Keratinocyte (primary cell): ENCODE data around the gene ZFPL1. TPM values are rescaled to one million over a fixed set of nuclear protein-coding genes. Genes with fewer than 3 reads are reported as not detected.

Source experiments
- DNase-seq: peaks from one replicate; pipeline ENCODE4 v3.0.0-alpha.2; 2011; ENCODE audit warnings: low read depth, missing footprints, low spot score
- FAIRE-seq: peaks from 2 replicates; lab custom pipeline; 2011; peaks lifted over from hg19 to GRCh38; lab: Jason Lieb, UNC
- H2AFZ ChIP-seq: 2 replicates; pipeline ENCODE4 v1.6.0; 2012; ENCODE audit warnings: low read length, control low read depth, inconsistent platforms; ENCODE audit not compliant: control insufficient read depth
- H3K27ac ChIP-seq: 2 replicates; pipeline ENCODE4 v1.5.1; 2011; ENCODE audit warnings: low read length; ENCODE audit not compliant: control insufficient read depth, insufficient read depth
- H3K27me3 ChIP-seq: 3 replicates; pipeline ENCODE4 v1.6.0; 2011; ENCODE audit warnings: low read length; ENCODE audit not compliant: control insufficient read depth, insufficient read depth; ENCODE audit errors: extremely low read depth
- H3K36me3 ChIP-seq, 2 experiments: 2 replicates in 1 of 2; 3 replicates in 1 of 2; pipeline ENCODE4 v1.5.1; 2011; ENCODE audit warnings: low read length in 2 of 2, mild to moderate bottlenecking in 1 of 2; ENCODE audit not compliant: control insufficient read depth in 2 of 2, insufficient read depth in 2 of 2; ENCODE audit errors: extremely low read depth in 1 of 2
- H3K4me1 ChIP-seq: 3 replicates; pipeline ENCODE4 v1.5.1; 2011; ENCODE audit warnings: low read length; ENCODE audit not compliant: control insufficient read depth, insufficient read depth; ENCODE audit errors: extremely low read depth
- H3K4me2 ChIP-seq: 3 replicates; pipeline ENCODE4 v1.6.0; 2011; ENCODE audit warnings: low read depth, low read length; ENCODE audit not compliant: control insufficient read depth, insufficient read depth; ENCODE audit errors: extremely low read depth
- H3K4me3 ChIP-seq, 3 experiments: fragments of 200-600 bp in 1 of 3; sonication (generic) in 1 of 3; 2 replicates in 2 of 3; 3 replicates in 1 of 3; pipeline ENCODE4 v1.5.1; 2011 to 2016; ENCODE audit warnings: low read length in 3 of 3, mild to moderate bottlenecking in 3 of 3, control low read depth in 2 of 3, inconsistent platforms in 1 of 3, low read depth in 1 of 3, mixed read lengths in 1 of 3, mixed run types in 1 of 3, moderate library complexity in 1 of 3; ENCODE audit not compliant: control insufficient read depth in 2 of 3, insufficient read depth in 2 of 3; ENCODE audit errors: extremely low read depth in 1 of 3
- H3K79me2 ChIP-seq: 2 replicates; pipeline ENCODE4 v1.6.0; 2012; ENCODE audit warnings: low read length; ENCODE audit not compliant: control insufficient read depth, insufficient read depth
- H3K9ac ChIP-seq: 3 replicates; pipeline ENCODE4 v1.6.0; 2011; ENCODE audit warnings: low read length; ENCODE audit not compliant: control insufficient read depth, insufficient read depth; ENCODE audit errors: extremely low read depth
- H3K9me1 ChIP-seq: 3 replicates; pipeline ENCODE4 v1.6.0; 2011; ENCODE audit warnings: low read length; ENCODE audit not compliant: control insufficient read depth, insufficient read depth; ENCODE audit errors: extremely low read depth
- H3K9me3 ChIP-seq: 2 replicates; pipeline ENCODE4 v1.5.1; 2012; ENCODE audit warnings: low read depth, low read length; ENCODE audit not compliant: control insufficient read depth
- H4K20me1 ChIP-seq: 3 replicates; pipeline ENCODE4 v1.6.0; 2011; ENCODE audit warnings: low read length; ENCODE audit not compliant: control insufficient read depth, insufficient read depth; ENCODE audit errors: extremely low read depth
- EZH2 ChIP-seq: IDR thresholded peaks from one replicate; pipeline ENCODE4 v1.6.1; 2012; ENCODE audit warnings: inconsistent platforms, mild to moderate bottlenecking, low read length, moderate library complexity
- dilution Hi-C: fragments of 300-500 bp; cut with MboI; formaldehyde crosslinking; loops from one replicate; pipeline ENCODE4 v1.7.0; 2020; ENCODE audit warnings: low sequenced_read_pairs; ENCODE audit not compliant: extremely low pct_ligation_motif_present
- polyA plus RNA-seq, 5 experiments: library from polyadenylated mRNA; depleted of rRNA in 3 of 5; stranded (reverse) in 3 of 5; stranded (forward) in 1 of 5; unstranded in 1 of 5; fragments of >200 nt; gene quantifications; 1 replicate in 1 of 5; 2 replicates in 3 of 5; 3 replicates in 1 of 5; pipeline versions ENCODE4 v1.2.1 to v1.2.3, GENCODE V29; 2011 to 2012; ENCODE audit warnings: missing spikeins in 2 of 5, low read depth in 1 of 5, low replicate concordance in 1 of 5
- TF ChIP-seq, protein P1 (sequence below), 3 experiments: IDR thresholded peaks in 1 of 3; conservative IDR thresholded peaks in 1 of 3; optimal IDR thresholded peaks in 1 of 3; 2 replicates in 2 of 3; 3 replicates in 1 of 3; pipeline versions ENCODE3 to v1.5.1; 2011; ENCODE audit warnings: low read length in 3 of 3, mild to moderate bottlenecking in 3 of 3, moderate library complexity in 2 of 3, control low read depth in 1 of 3, inconsistent platforms in 1 of 3; ENCODE audit not compliant: insufficient read depth in 2 of 3; ENCODE audit errors: extremely low read depth in 1 of 3

ZFPL1 gene
- polyA plus RNA-seq, 1 donor (not counting 4 experiments of a cell fraction or from before 2014, with no cell fraction given) = 15.0 TPM

DNA sequence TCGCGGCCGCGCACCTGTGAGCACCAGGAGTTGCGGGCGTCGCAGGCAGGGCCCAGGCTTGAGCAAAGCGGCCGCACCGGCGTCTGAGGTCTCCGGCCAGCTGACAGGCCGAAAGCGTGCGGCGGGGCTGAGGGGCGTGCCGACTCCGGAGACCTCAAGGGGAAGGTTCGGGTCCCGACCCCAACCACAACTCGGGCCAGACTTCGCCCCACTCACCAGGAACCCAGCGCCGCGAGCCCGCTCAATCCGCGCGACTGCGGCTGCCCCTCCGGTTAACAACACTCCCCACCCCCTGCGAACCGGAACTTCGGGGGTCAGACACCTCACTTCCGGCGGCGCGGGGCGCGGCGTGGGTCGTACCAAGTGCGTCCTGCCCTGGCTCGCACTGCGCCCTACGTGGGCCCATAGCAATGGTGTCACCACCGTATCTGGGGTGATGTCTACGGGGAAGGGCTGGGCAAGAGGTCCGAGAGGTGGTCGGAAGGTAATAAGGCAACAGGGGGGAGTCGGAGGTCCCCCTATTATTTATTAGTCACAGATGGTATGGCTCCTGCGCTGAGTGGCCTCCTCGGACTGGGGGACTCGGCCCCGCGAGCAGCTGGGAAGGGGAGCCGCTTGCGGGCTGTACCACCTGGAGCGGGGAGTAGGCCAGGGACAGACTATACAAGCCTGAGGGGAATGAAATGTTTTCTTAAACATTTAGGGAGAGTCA, 50.4 kb downstream of the ZFPL1 start, which contains the start of gene SYVN1:
Gene SYVN1, minus strand, starts transcription at position 280 of the 712 bp plus-strand sequence. CDS start 918 bp downstream, outside the sequence.
- peaks cover 20% of the 10 kb centered on the region for H3K4me1 ChIP-seq
- peak within 1 kb of the TSS; percentile 100 for H3K27ac ChIP-seq
- H3K4me2 ChIP-seq = peak within 1 kb of the TSS; percentile 99
- TF ChIP-seq EZH2 = no peak
- TF ChIP-seq, protein P1, sequence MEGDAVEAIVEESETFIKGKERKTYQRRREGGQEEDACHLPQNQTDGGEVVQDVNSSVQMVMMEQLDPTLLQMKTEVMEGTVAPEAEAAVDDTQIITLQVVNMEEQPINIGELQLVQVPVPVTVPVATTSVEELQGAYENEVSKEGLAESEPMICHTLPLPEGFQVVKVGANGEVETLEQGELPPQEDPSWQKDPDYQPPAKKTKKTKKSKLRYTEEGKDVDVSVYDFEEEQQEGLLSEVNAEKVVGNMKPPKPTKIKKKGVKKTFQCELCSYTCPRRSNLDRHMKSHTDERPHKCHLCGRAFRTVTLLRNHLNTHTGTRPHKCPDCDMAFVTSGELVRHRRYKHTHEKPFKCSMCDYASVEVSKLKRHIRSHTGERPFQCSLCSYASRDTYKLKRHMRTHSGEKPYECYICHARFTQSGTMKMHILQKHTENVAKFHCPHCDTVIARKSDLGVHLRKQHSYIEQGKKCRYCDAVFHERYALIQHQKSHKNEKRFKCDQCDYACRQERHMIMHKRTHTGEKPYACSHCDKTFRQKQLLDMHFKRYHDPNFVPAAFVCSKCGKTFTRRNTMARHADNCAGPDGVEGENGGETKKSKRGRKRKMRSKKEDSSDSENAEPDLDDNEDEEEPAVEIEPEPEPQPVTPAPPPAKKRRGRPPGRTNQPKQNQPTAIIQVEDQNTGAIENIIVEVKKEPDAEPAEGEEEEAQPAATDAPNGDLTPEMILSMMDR (optimal IDR thresholded peaks at IDR 0.05 in 1 of 3, IDR thresholded peaks at IDR 0.05 in 1 of 3, conservative IDR thresholded peaks at IDR 0.05 in 1 of 3; ENCODE audit: extremely low read depth in 1 of 3, insufficient read depth in 2 of 3, low read length in 3 of 3) = no peak
- peaks cover 8% of the 10 kb centered on the region for H4K20me1 ChIP-seq
- peak within 1 kb of the TSS; percentile 82 to 97 (median 90) for H3K4me3 ChIP-seq
- H3K36me3 ChIP-seq = peaks cover 26 to 35% of the 10 kb centered on the region in 2 experiments
- FAIRE-seq = no peak
- dilution Hi-C loops = no loop called here
- DNase-seq = peak; percentile 58
- H2AFZ ChIP-seq = peak within 1 kb of the TSS; percentile 96
- H3K9ac ChIP-seq = peak within 1 kb of the TSS; percentile 100
- no peaks in the 10 kb centered on the region for H3K9me3 ChIP-seq
- H3K79me2 ChIP-seq = peaks cover 32% of the 10 kb centered on the region
- H3K9me1 ChIP-seq = no peaks in the 10 kb centered on the region
- no peaks in the 10 kb centered on the region for H3K27me3 ChIP-seq

DNA sequence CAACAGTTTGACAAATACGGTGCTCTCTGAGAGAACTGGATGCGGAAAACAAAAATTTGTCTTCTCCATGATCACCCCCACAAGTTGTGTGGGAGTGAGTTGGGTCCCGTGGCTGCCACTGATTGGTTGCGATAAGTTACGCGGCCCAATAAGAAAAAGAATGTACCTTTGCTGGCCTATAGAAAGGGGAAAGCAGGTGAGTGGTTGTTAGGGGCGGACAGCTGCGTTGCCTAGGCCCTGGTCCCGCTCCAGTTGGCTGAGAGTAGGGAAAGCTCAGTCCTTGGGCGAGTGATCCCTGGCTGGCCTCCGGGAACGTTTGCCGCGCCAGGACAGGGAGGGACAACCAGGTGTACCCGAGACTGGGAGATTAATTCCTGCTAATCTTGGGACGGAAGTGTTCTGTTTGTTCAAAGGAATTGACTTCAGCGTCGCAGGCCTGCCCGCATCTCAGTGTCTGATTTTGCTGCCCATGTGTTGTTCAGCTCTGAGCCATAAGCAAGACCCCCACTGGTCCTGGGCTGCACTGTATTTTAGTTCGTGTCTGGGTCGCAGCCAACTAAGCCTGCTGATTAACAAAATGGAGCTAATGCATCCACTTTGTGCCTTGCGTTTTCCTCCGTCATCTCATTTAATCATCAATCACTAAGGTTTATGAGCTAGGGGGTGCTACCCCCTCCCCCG, 51.1 kb downstream of the ZFPL1 start:
- TF ChIP-seq EZH2 = no peak
- TF ChIP-seq, protein P1 (optimal IDR thresholded peaks at IDR 0.05 in 1 of 3, IDR thresholded peaks at IDR 0.05 in 1 of 3, conservative IDR thresholded peaks at IDR 0.05 in 1 of 3; ENCODE audit: extremely low read depth in 1 of 3, insufficient read depth in 2 of 3, low read length in 3 of 3) = no peak
- dilution Hi-C loops = no loop called here
- Histone ChIP-seq H3K4me2 (peak overlapping the region; percentile 99), H3K4me1 (peaks cover 20% of the 10 kb centered on the region), H3K79me2 (peaks cover 32% of the 10 kb centered on the region), H4K20me1 (peaks cover 8% of the 10 kb centered on the region), H3K27me3 (no peaks in the 10 kb centered on the region), H3K27ac (peak overlapping the region; percentile 100), H3K9ac (peak overlapping the region; percentile 100), H3K9me1 (no peaks in the 10 kb centered on the region), H2AFZ (peak overlapping the region; percentile 96), H3K36me3 (peaks cover 19 to 28% of the 10 kb centered on the region in 2 experiments), H3K9me3 (no peaks in the 10 kb centered on the region), H3K4me3 (peak overlapping the region; percentile 82 to 97 (median 90))
- DNase-seq (peak; percentile 80), FAIRE-seq (peak; percentile 78)
